ENCODE data around the gene NR2C2. TPM values are rescaled to one million over a fixed set of nuclear protein-coding genes. Genes with fewer than 3 reads are reported as not detected.

Gene NR2C2
- total RNA-seq, 1 experiment from 2014 or later: 50.8 TPM

- TF ChIP-seq ESRRA (CRISPR knock-in tag; IDR thresholded peaks at IDR 0.05; ENCODE audit: borderline replicate concordance) (no peak), OVOL2 (CRISPR knock-in tag; IDR thresholded peaks at IDR 0.05; ENCODE audit: borderline replicate concordance) (no peak), HMGA2 (CRISPR knock-in tag; IDR thresholded peaks at IDR 0.05) (no peak), STAT6 (CRISPR knock-in tag; conservative IDR thresholded peaks at IDR 0.05; ENCODE audit: low read depth) (no peak), ZNF416 (CRISPR knock-in tag; IDR thresholded peaks at IDR 0.05) (no peak), IRF1 (CRISPR knock-in tag; IDR thresholded peaks at IDR 0.05) (no peak), CBFB (CRISPR knock-in tag; IDR thresholded peaks at IDR 0.05; ENCODE audit: low read depth) (no peak), CTCF (IDR thresholded peaks at IDR 0.05) (no peak), E2F4 (CRISPR knock-in tag; IDR thresholded peaks at IDR 0.05; ENCODE audit: borderline replicate concordance, low read depth) (no peak), MAX (CRISPR knock-in tag; IDR thresholded peaks at IDR 0.05) (no peak), ZNF138 (CRISPR knock-in tag; conservative IDR thresholded peaks at IDR 0.05) (no peak), HMGXB4 (CRISPR knock-in tag; IDR thresholded peaks at IDR 0.05) (no peak), ZNF219 (CRISPR knock-in tag; IDR thresholded peaks at IDR 0.05; ENCODE audit: borderline replicate concordance) (no peak), ZBTB43 (CRISPR knock-in tag; IDR thresholded peaks at IDR 0.05) (no peak), ZNF121 (CRISPR knock-in tag; IDR thresholded peaks at IDR 0.05) (no peak), USF1 (CRISPR knock-in tag; IDR thresholded peaks at IDR 0.05) (no peak)
- H3K27ac Mint-ChIP-seq: no peak overlapping the region
- POLR2A ChIA-PET: interaction anchor here (0.7 kb wide), 2 partner anchors 11 to 66 kb away, joined by 4 read pairs; no protein-coding TSS in a partner anchor
- DNase-seq (ENCODE audit: low spot score) (no peak), ATAC-seq (no peak)
- CTCF ChIA-PET: no interaction called here
- H3K4me1 Mint-ChIP-seq: peaks cover 3% of the 10 kb centered on the region; the same call in 1 of the 2 replicates
- no peaks in the 10 kb centered on the region for H3K27me3 Mint-ChIP-seq (ENCODE audit: low read depth)
- no peak overlapping the region for H3K4me3 Mint-ChIP-seq
- no peaks in the 10 kb centered on the region for H3K36me3 Mint-ChIP-seq
- H3K9me3 Mint-ChIP-seq: peaks cover 6% of the 10 kb centered on the region; the same call in 1 of the 2 replicates
Measured at GRCh38 chr3:14980689-14981088, 33.3 kb downstream of the NR2C2 start.
